GM03348 (cell line): ENCODE measurements around the gene PLP2.
"Not testable (repeated sequence)": the region's sequence is repeated elsewhere in the genome, so short reads cannot be mapped to it uniquely, and the experiment has no call there.

Source experiments
- DNase-seq: peaks from one replicate; pipeline ENCODE4 v3.0.0; 2012; ENCODE audit warnings: low spot score

Gene PLP2

GRCh38 chrX:49171752-49172279, at the start of gene PLP2:
Gene PLP2 (plus strand): TSS chrX:49171898. CDS start chrX:49172001, 103 bp downstream.
- DNase-seq = peak; percentile 62

- no peak for DNase-seq
Observed at GRCh38 chrX:49122499-49122898, 49.2 kb upstream of the PLP2 start.

- not testable (repeated sequence) for DNase-seq
Observed at GRCh38 chrX:49127742-49128258, 43.9 kb upstream of the PLP2 start.

GRCh38 chrX:49129427-49129826, 42.3 kb upstream of the PLP2 start:
- no peak for DNase-seq

- not testable (repeated sequence) for DNase-seq
Observed at GRCh38 chrX:49132275-49132674, 39.4 kb upstream of the PLP2 start.

- DNase-seq = no peak
Observed at GRCh38 chrX:49133759-49134158, 37.9 kb upstream of the PLP2 start.

- no peak for DNase-seq
Observed at GRCh38 chrX:49137492-49137891, 34.2 kb upstream of the PLP2 start.

GRCh38 chrX:49139713-49140112, 32.0 kb upstream of the PLP2 start:
- no peak for DNase-seq

- not testable (repeated sequence) for DNase-seq
Observed at GRCh38 chrX:49142264-49142663, 29.4 kb upstream of the PLP2 start.

GRCh38 chrX:49143154-49143553, 28.5 kb upstream of the PLP2 start:
- DNase-seq = not testable (repeated sequence)

- DNase-seq = no peak
Observed at GRCh38 chrX:49147282-49147681, 24.4 kb upstream of the PLP2 start.

GRCh38 chrX:49147936-49148335, 23.8 kb upstream of the PLP2 start:
- no peak for DNase-seq

GRCh38 chrX:49148390-49149100, 23.2 kb upstream of the PLP2 start:
- not testable (repeated sequence) for DNase-seq

- DNase-seq = not testable (repeated sequence)
Observed at GRCh38 chrX:49149291-49149690, 22.4 kb upstream of the PLP2 start.

- no peak for DNase-seq
Observed at GRCh38 chrX:49153467-49153866, 18.2 kb upstream of the PLP2 start.

GRCh38 chrX:49155243-49155899, 16.3 kb upstream of the PLP2 start:
- peak; percentile 73 for DNase-seq

GRCh38 chrX:49155900-49156837, 15.5 kb upstream of the PLP2 start:
- DNase-seq = peak; percentile 93

- no peak for DNase-seq
Observed at GRCh38 chrX:49157194-49157593, 14.5 kb upstream of the PLP2 start.

- no peak for DNase-seq
Observed at GRCh38 chrX:49160908-49161307, 10.8 kb upstream of the PLP2 start.

- DNase-seq = no peak
Observed at GRCh38 chrX:49161632-49162031, 10.1 kb upstream of the PLP2 start.

- no peak for DNase-seq
Observed at GRCh38 chrX:49162620-49163019, 9.1 kb upstream of the PLP2 start, which contains the start of gene MAGIX. Gene MAGIX (plus strand): TSS chrX:49162758. CDS start chrX:49162890, 132 bp downstream.
